SK-N-SH treated with all-trans-retinoic acid at 6 μM for 48 hours (cell line): ENCODE results near the gene CBX8.

ENCODE experiments used
- ARNTL ChIP-seq: fragments of 450-650 bp; formaldehyde crosslinking; IDR thresholded peaks from 2 replicates; pipeline ENCODE4 v1.5.0; 2020; ENCODE audit warnings: low read depth, mild to moderate bottlenecking, moderate library complexity, borderline replicate concordance
- CSDC2 ChIP-seq: fragments of 250-450 bp; sonication (Bioruptor Pico); IDR thresholded peaks from 2 replicates; pipeline ENCODE4 v1.5.0; 2020; ENCODE audit warnings: mild to moderate bottlenecking, moderate library complexity
- ZNF565 ChIP-seq: fragments of 450-650 bp; formaldehyde crosslinking; conservative IDR thresholded peaks from 2 replicates; pipeline ENCODE4 v1.5.0; 2020; ENCODE audit warnings: low read depth, mild to moderate bottlenecking, moderate library complexity

- no peak for TF ChIP-seq ARNTL (CRISPR knock-in tag)
- no peak for TF ChIP-seq CSDC2
- TF ChIP-seq ZNF565 (CRISPR knock-in tag), result no peak
Measured at GRCh38 chr17:79837888-79838521, 41.1 kb upstream of the CBX8 start.
